Panc1 (cell line): ENCODE data around the gene CD83. TPM values are rescaled to one million over a fixed set of nuclear protein-coding genes. Genes with fewer than 3 reads are reported as not detected.

Source experiments
- ATAC-seq: fragments of 200-7000 bp; cut with Tn5 transposase; 2 replicates; pipeline ENCODE4 v1.9.1; 2020; ENCODE audit warnings: mild to moderate bottlenecking, moderate library complexity
- BruUV-seq: library from RNA; stranded (reverse); fragments of 400-500 nt; replicated peaks from 2 replicates; lab custom pipeline; 2021; lab: Mats Ljungman, UMichigan
- CTCF ChIA-PET: fragments of 300-600 bp; sonication (Branson Sonifier 250); formaldehyde crosslinking; loops from one replicate; lab custom pipeline; 2022; ENCODE audit warnings: antibody characterized with exemption; lab: Charles Lee
- POLR2A ChIA-PET: fragments of 300-600 bp; sonication (Branson Sonifier 250); formaldehyde crosslinking; loops from one replicate; lab custom pipeline; 2022; ENCODE audit warnings: antibody characterized with exemption; lab: Charles Lee
- DNase-seq: peaks from one replicate; pipeline ENCODE4 v3.0.0-alpha.2; 2010; ENCODE audit warnings: low read depth, low spot score
- H3K27ac ChIP-seq: 2 replicates; pipeline ENCODE4 v1.5.1; 2011; ENCODE audit warnings: mild to moderate bottlenecking, low read length, inconsistent platforms
- H3K27me3 ChIP-seq: fragments of 200-500 bp; sonication (Bioruptor generic); 2 replicates; pipeline ENCODE4 v1.6.0; 2014; ENCODE audit warnings: low read length, inconsistent platforms; ENCODE audit not compliant: control insufficient read depth, insufficient read depth
- H3K36me3 ChIP-seq: fragments of 200-500 bp; sonication (Bioruptor generic); 2 replicates; pipeline ENCODE4 v1.5.1; 2014; ENCODE audit warnings: inconsistent platforms, mild to moderate bottlenecking, low read length, moderate library complexity; ENCODE audit not compliant: control insufficient read depth, insufficient read depth
- H3K4me1 ChIP-seq: 2 replicates; pipeline ENCODE4 v1.5.1; 2011; ENCODE audit warnings: inconsistent platforms, mild to moderate bottlenecking, low read length, moderate library complexity; ENCODE audit not compliant: control insufficient read depth, insufficient read depth
- H3K4me3 ChIP-seq, 2 experiments: 2 replicates each; pipeline ENCODE4 v1.5.1; 2011 to 2012; ENCODE audit warnings: low read depth in 2 of 2, low read length in 2 of 2, mild to moderate bottlenecking in 2 of 2, inconsistent platforms in 1 of 2, moderate library complexity in 1 of 2
- H3K9me3 ChIP-seq: fragments of 200-500 bp; sonication (Bioruptor generic); 2 replicates; pipeline ENCODE4 v1.5.1; 2014; ENCODE audit warnings: low read depth, mild to moderate bottlenecking, inconsistent platforms, low read length, moderate library complexity; ENCODE audit not compliant: control insufficient read depth, insufficient read depth
- POLR2AphosphoS5 ChIP-seq: IDR thresholded peaks from 2 replicates; pipeline ENCODE4 v1.6.1; 2012; ENCODE audit warnings: mild to moderate bottlenecking, low read depth, low read length, moderate library complexity
- SIN3A ChIP-seq: IDR thresholded peaks from 2 replicates; pipeline ENCODE4 v1.6.1; 2012; ENCODE audit warnings: low read depth, mild to moderate bottlenecking, low read length, moderate library complexity, borderline replicate concordance; ENCODE audit not compliant: insufficient read depth
- TCF7L2 ChIP-seq: IDR thresholded peaks from 2 replicates; pipeline ENCODE4 v1.6.1; 2011; ENCODE audit warnings: mild to moderate bottlenecking, low read depth, low read length, inconsistent platforms
- in situ Hi-C: cut with HindIII; loops from 2 replicates; pipeline ENCODE4 v1.10.0; 2016; ENCODE audit warnings: low sequenced_read_pairs, low pct_unique_long_range_greater_than_20kb
- intact Hi-C: fragments of 100-400 bp; cut with micrococcal nuclease; formaldehyde crosslinking; loops from one replicate; pipeline ENCODE4 v1.10.0; 2022; ENCODE audit not compliant: unreplicated experiment
- total RNA-seq: library from RNA; stranded (reverse); gene quantifications from one replicate; pipeline ENCODE4 v1.2.1, GENCODE V29; 2021; ENCODE audit not compliant: unreplicated experiment
- TF ChIP-seq, protein P1 (sequence below): fragments of 450-650 bp; IDR thresholded peaks from 2 replicates; pipeline ENCODE4 v1.5.1; 2017; ENCODE audit warnings: mild to moderate bottlenecking
- TF ChIP-seq, protein P2 (sequence below), 2 experiments: IDR thresholded peaks; 2 replicates each; pipeline ENCODE4 v1.6.1; 2011 to 2012; ENCODE audit warnings: low read depth in 2 of 2, control low read depth in 1 of 2, low read length in 1 of 2, mild to moderate bottlenecking in 1 of 2, moderate library complexity in 1 of 2; ENCODE audit not compliant: insufficient read depth in 1 of 2

Gene CD83
- total RNA-seq, 1 experiment from 2014 or later = 5.3 TPM

DNA sequence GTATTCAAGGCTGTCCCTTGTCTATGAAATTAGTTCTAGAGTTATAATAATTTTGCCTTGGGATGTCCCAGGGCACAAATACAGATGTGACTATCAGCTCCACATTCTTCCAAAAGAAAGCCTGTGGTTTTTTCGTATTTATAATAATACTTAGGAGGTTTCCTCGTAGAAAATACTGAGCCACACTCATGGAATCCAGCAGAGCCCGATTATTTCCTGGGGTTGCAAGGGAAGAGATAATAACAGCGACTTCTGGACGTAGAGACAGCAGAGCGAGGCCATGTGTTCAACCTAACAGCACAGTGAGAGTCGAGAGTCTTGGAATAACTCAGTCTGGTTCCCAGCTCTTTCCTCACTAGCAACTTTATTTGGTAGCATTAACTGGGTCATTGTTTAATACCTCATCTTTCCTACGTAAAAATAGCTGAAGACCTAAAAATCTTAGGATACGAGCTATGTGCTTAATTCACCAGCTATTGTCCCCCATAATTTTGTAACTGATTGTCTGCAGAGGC lies 21.2 kb downstream of the CD83 start:
- BruUV-seq = no TSS peak
- intact Hi-C loops (no loop called here), in situ Hi-C loops (no loop called here)
- H3K4me1 ChIP-seq = no peaks in the 10 kb centered on the region
- POLR2A ChIA-PET = no interaction called here
- CTCF ChIA-PET = no interaction called here
- no peaks in the 10 kb centered on the region for H3K27me3 ChIP-seq
- H3K27ac ChIP-seq = no peak overlapping the region
- ATAC-seq = no peak
- no peak for DNase-seq
- no peaks in the 10 kb centered on the region for H3K36me3 ChIP-seq
- H3K9me3 ChIP-seq = no peaks in the 10 kb centered on the region
- TF ChIP-seq, protein P1, sequence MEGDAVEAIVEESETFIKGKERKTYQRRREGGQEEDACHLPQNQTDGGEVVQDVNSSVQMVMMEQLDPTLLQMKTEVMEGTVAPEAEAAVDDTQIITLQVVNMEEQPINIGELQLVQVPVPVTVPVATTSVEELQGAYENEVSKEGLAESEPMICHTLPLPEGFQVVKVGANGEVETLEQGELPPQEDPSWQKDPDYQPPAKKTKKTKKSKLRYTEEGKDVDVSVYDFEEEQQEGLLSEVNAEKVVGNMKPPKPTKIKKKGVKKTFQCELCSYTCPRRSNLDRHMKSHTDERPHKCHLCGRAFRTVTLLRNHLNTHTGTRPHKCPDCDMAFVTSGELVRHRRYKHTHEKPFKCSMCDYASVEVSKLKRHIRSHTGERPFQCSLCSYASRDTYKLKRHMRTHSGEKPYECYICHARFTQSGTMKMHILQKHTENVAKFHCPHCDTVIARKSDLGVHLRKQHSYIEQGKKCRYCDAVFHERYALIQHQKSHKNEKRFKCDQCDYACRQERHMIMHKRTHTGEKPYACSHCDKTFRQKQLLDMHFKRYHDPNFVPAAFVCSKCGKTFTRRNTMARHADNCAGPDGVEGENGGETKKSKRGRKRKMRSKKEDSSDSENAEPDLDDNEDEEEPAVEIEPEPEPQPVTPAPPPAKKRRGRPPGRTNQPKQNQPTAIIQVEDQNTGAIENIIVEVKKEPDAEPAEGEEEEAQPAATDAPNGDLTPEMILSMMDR = no peak
- no peak for TF ChIP-seq TCF7L2
- no peak for TF ChIP-seq SIN3A
- no peak for TF ChIP-seq POLR2AphosphoS5
- TF ChIP-seq, protein P2, sequence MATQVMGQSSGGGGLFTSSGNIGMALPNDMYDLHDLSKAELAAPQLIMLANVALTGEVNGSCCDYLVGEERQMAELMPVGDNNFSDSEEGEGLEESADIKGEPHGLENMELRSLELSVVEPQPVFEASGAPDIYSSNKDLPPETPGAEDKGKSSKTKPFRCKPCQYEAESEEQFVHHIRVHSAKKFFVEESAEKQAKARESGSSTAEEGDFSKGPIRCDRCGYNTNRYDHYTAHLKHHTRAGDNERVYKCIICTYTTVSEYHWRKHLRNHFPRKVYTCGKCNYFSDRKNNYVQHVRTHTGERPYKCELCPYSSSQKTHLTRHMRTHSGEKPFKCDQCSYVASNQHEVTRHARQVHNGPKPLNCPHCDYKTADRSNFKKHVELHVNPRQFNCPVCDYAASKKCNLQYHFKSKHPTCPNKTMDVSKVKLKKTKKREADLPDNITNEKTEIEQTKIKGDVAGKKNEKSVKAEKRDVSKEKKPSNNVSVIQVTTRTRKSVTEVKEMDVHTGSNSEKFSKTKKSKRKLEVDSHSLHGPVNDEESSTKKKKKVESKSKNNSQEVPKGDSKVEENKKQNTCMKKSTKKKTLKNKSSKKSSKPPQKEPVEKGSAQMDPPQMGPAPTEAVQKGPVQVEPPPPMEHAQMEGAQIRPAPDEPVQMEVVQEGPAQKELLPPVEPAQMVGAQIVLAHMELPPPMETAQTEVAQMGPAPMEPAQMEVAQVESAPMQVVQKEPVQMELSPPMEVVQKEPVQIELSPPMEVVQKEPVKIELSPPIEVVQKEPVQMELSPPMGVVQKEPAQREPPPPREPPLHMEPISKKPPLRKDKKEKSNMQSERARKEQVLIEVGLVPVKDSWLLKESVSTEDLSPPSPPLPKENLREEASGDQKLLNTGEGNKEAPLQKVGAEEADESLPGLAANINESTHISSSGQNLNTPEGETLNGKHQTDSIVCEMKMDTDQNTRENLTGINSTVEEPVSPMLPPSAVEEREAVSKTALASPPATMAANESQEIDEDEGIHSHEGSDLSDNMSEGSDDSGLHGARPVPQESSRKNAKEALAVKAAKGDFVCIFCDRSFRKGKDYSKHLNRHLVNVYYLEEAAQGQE (IDR thresholded peaks at IDR 0.05; ENCODE audit: insufficient read depth in 1 of 2, low read depth in 2 of 2, low read length in 1 of 2) = no peak
- H3K4me3 ChIP-seq = no peak overlapping the region

GRCh38 chr6:14141351-14142062 lies 23.9 kb downstream of the CD83 start:
- TF ChIP-seq SIN3A (no peak), TCF7L2 (no peak), POLR2AphosphoS5 (no peak)
- TF ChIP-seq, protein P1 = no peak
- TF ChIP-seq, protein P2 (IDR thresholded peaks at IDR 0.05; ENCODE audit: insufficient read depth in 1 of 2, low read depth in 2 of 2, low read length in 1 of 2) = no peak
- intact Hi-C loops = loop anchor here (5.0 kb wide), 2 partner anchors 234 to 344 kb away; no protein-coding TSS in a partner anchor
- H3K27ac ChIP-seq = no peak overlapping the region
- no peak overlapping the region for H3K4me3 ChIP-seq
- POLR2A ChIA-PET = no interaction called here
- ATAC-seq = no peak
- BruUV-seq = no TSS peak
- H3K9me3 ChIP-seq = no peaks in the 10 kb centered on the region
- no peaks in the 10 kb centered on the region for H3K27me3 ChIP-seq
- no peaks in the 10 kb centered on the region for H3K4me1 ChIP-seq
- no peak for DNase-seq
- CTCF ChIA-PET = no interaction called here
- H3K36me3 ChIP-seq = no peaks in the 10 kb centered on the region
- in situ Hi-C loops = no loop called here
